Prostate gland (tissue), 2 donors: ENCODE measurements around the gene SLC35A5. TPM values are rescaled to one million over a fixed set of nuclear protein-coding genes. Genes with fewer than 3 reads are reported as not detected.
A peak's percentile ranks its signal among the peaks of the same experiment; 100 is the strongest.

Source experiments
- DNase-seq: peaks from one replicate; pipeline ENCODE4 v3.0.0-alpha.2; 2019; ENCODE audit warnings: low spot score
- H3K27ac ChIP-seq, 2 donors: fragments of 200-600 bp; sonication (generic); 2 replicates each; pipeline ENCODE4 v1.5.1; 2017 to 2019
- H3K27me3 ChIP-seq: fragments of 200-600 bp; sonication (generic); replicated peaks from 2 replicates; pipeline ENCODE4 v1.5.1; 2019; ENCODE audit not compliant: insufficient read depth
- H3K36me3 ChIP-seq, 2 donors: fragments of 200-600 bp; sonication (generic); 1 replicate in 1 of 2; 2 replicates in 1 of 2; pipeline versions ENCODE4 v1.5.1 to v1.8.1; 2017 to 2019
- H3K4me1 ChIP-seq: fragments of 200-600 bp; sonication (generic); replicated peaks from 2 replicates; pipeline ENCODE4 v1.5.1; 2019
- H3K4me3 ChIP-seq, 2 donors: fragments of 200-600 bp; sonication (generic); 2 replicates each; pipeline ENCODE4 v1.5.1; 2017 to 2019
- H3K9me3 ChIP-seq: fragments of 200-600 bp; sonication (generic); 2 replicates; pipeline ENCODE4 v1.5.1; 2017
- CTCF ChIP-seq, 4 experiments: fragments of 200-600 bp in 2 of 4; fragments of 450-650 bp in 2 of 4; sonication (generic) in 2 of 4; IDR thresholded peaks; 1 replicate in 3 of 4; 2 replicates in 1 of 4; pipeline ENCODE4 v1.5.1; 2016 to 2019; ENCODE audit warnings: antibody characterized with exemption in 4 of 4, mild to moderate bottlenecking in 2 of 4, moderate library complexity in 2 of 4
- POLR2A ChIP-seq: fragments of 450-650 bp; IDR thresholded peaks from one replicate; pipeline ENCODE4 v1.6.1; 2016; ENCODE audit warnings: antibody characterized with exemption, mild to moderate bottlenecking
- POLR2AphosphoS5 ChIP-seq: sonication (generic); formaldehyde crosslinking; IDR thresholded peaks from one replicate; pipeline ENCODE4 v1.6.1; 2017; ENCODE audit warnings: antibody characterized with exemption
- WGBS: methylation state at CpG from one replicate; pipeline ENCODE4 v1.1.5; 2018; 5-methylcytosine and 5-hydroxymethylcytosine counted together
- intact Hi-C: fragments of 100-400 bp; cut with DNase I; formaldehyde crosslinking; loops from one replicate; pipeline ENCODE4 v1.14.2; 2022
- total RNA-seq, 2 donors: library from RNA; depleted of rRNA; stranded (reverse); fragments of >200 nt; gene quantifications; one replicate each; pipeline ENCODE4 v1.1.0, GENCODE V29; 2016

SLC35A5 gene
- total RNA-seq, 2 donors from 2014 or later: 40.4 to 62.3 TPM

- H3K27ac ChIP-seq: peak overlapping the region in 1 of 2 donors; percentile 30
- H3K36me3 ChIP-seq: no peaks in the 10 kb centered on the region
- intact Hi-C loops: no loop called here
- 48% methylated on average over 1 of the region's 1 CpG for WGBS
- H3K9me3 ChIP-seq: no peaks in the 10 kb centered on the region
- H3K4me3 ChIP-seq: no peak overlapping the region
- TF ChIP-seq POLR2AphosphoS5 (no peak), POLR2A (no peak), CTCF (IDR thresholded peaks at IDR 0.05) (no peak)
- H3K27me3 ChIP-seq: no peaks in the 10 kb centered on the region
- no peaks in the 10 kb centered on the region for H3K4me1 ChIP-seq
- no peak for DNase-seq
Measured at GRCh38 chr3:112569265-112569664, 7.4 kb downstream of the SLC35A5 start.

- no peaks in the 10 kb centered on the region for H3K36me3 ChIP-seq
- no peak for DNase-seq
- no peak for TF ChIP-seq POLR2A
- no peak for TF ChIP-seq POLR2AphosphoS5
- TF ChIP-seq CTCF (IDR thresholded peaks at IDR 0.05): no peak
- H3K9me3 ChIP-seq: no peaks in the 10 kb centered on the region
- H3K4me3 ChIP-seq: no peak overlapping the region
- H3K4me1 ChIP-seq: no peaks in the 10 kb centered on the region
- intact Hi-C loops: no loop called here
- WGBS: 84% methylated on average over 1 of the region's 1 CpG
- H3K27ac ChIP-seq: no peak overlapping the region
- no peaks in the 10 kb centered on the region for H3K27me3 ChIP-seq
Measured at GRCh38 chr3:112572701-112573100, 10.9 kb downstream of the SLC35A5 start.

- intact Hi-C loops: no loop called here
- TF ChIP-seq POLR2A: no peak
- H3K36me3 ChIP-seq: no peaks in the 10 kb centered on the region
- no peak overlapping the region for H3K27ac ChIP-seq
- H3K27me3 ChIP-seq: no peaks in the 10 kb centered on the region
- DNase-seq: no peak
- no peaks in the 10 kb centered on the region for H3K9me3 ChIP-seq
- H3K4me1 ChIP-seq: no peaks in the 10 kb centered on the region
- 95% methylated on average over 3 of the region's 3 CpGs for WGBS
- H3K4me3 ChIP-seq: no peak overlapping the region
Measured at GRCh38 chr3:112579232-112579631, 17.4 kb downstream of the SLC35A5 start.

- no peak overlapping the region for H3K4me3 ChIP-seq
- H3K27me3 ChIP-seq: no peaks in the 10 kb centered on the region
- H3K36me3 ChIP-seq: no peaks in the 10 kb centered on the region
- H3K4me1 ChIP-seq: no peaks in the 10 kb centered on the region
- H3K27ac ChIP-seq: no peak overlapping the region
- no peaks in the 10 kb centered on the region for H3K9me3 ChIP-seq
- no peak for DNase-seq
- whole genome bisulfite sequencing: 83% methylated on average over 3 of the region's 3 CpGs
- no peak for TF ChIP-seq POLR2A
- TF ChIP-seq CTCF (IDR thresholded peaks at IDR 0.05): no peak
- no peak for TF ChIP-seq POLR2AphosphoS5
- intact Hi-C loops: loop anchor here (2.0 to 5.0 kb wide), 3 partner anchors 58 to 403 kb away; no protein-coding TSS in a partner anchor
Measured at GRCh38 chr3:112579697-112580096, 17.9 kb downstream of the SLC35A5 start.

- WGBS: 68% methylated on average over 2 of the region's 2 CpGs
- intact Hi-C loops: loop anchor here (5.0 kb wide), 2 partner anchors 55 to 400 kb away; no protein-coding TSS in a partner anchor
- H3K9me3 ChIP-seq: no peaks in the 10 kb centered on the region
- TF ChIP-seq CTCF (IDR thresholded peaks at IDR 0.05): peak in 3 of 4 experiments; percentile 26 to 56 (median 53)
- TF ChIP-seq POLR2A: no peak
- TF ChIP-seq POLR2AphosphoS5: no peak
- H3K36me3 ChIP-seq: peaks cover 0 to 4% of the 10 kb centered on the region in 2 donors
- no peak overlapping the region for H3K4me3 ChIP-seq
- H3K27me3 ChIP-seq: no peaks in the 10 kb centered on the region
- no peaks in the 10 kb centered on the region for H3K4me1 ChIP-seq
- no peak overlapping the region for H3K27ac ChIP-seq
- DNase-seq: no peak
Measured at GRCh38 chr3:112582244-112582874, 20.5 kb downstream of the SLC35A5 start.
